BE2C (cell line): ENCODE results near the gene COL6A2.
"Not testable (repeated sequence)": the region's sequence is repeated elsewhere in the genome, so short reads cannot be mapped to it uniquely, and the experiment has no call there.

Source experiments
- DNase-seq: peaks from one replicate; pipeline ENCODE4 v3.0.0-alpha.2; 2020
- H3K27me3 ChIP-seq: fragments of 250-450 bp; sonication (Bioruptor Pico); 2 replicates; pipeline ENCODE4 v1.5.1; 2020; ENCODE audit warnings: mild to moderate bottlenecking
- H3K36me3 ChIP-seq: fragments of 250-450 bp; sonication (Bioruptor Pico); 2 replicates; pipeline ENCODE4 v1.5.1; 2020; ENCODE audit warnings: mild to moderate bottlenecking
- H3K4me1 ChIP-seq: fragments of 250-450 bp; sonication (Bioruptor Pico); 2 replicates; pipeline ENCODE4 v1.5.1; 2020
- H3K4me3 ChIP-seq: 2 replicates; pipeline ENCODE4 v1.5.1; 2011; ENCODE audit warnings: low read depth, low read length
- H3K9me3 ChIP-seq: fragments of 250-450 bp; sonication (Bioruptor Pico); 2 replicates; pipeline ENCODE4 v1.5.1; 2020
- CTCF ChIP-seq: IDR thresholded peaks from 2 replicates; pipeline ENCODE4 v1.5.1; 2012; ENCODE audit warnings: mild to moderate bottlenecking, low read depth, low read length

The COL6A2 gene

GRCh38 chr21:46171585-46171984 is 73.7 kb downstream of the COL6A2 start:
- TF ChIP-seq CTCF: no peak
- H3K4me1 ChIP-seq: no peaks in the 10 kb centered on the region

DNA sequence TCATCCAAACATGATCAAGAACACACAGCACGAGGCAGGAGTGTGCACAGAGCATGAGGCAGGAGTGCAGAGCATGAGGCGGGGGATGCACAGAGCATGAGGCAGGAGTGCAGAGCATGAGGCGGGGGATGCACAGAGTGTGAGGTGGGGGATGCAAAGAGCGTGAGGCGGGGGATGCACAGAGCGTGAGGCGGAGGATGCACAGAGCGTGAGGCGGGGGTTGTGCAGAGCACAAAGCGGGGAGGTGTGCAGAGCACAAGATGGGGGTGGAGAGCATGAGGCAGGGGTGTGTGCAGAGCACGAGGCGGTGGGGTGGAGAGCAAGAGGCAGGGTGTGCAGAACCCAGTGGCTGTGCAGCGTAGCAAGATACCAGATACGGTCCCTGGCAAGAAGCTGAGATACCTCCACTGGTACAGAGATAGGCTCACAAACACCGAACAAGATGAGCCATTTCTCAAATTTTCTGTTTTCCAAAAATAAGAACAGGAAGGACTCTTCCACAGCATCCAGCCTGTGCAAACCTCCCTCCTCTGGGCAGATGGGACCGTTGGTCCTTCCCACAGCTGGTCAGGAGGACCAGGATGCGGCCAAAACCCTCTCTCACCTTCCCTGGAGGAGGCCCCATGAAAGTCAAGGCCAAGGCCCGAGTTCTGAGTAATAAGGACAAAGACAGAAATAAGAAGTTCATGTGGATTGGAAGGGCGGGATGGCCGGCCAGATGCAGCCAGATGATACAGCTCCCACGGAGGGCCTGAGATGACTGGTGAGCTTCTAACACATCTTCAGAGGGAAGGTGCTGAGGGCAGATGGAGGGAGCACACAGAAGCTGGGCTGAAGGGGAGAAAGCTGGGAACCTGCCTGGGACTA is 74.3 kb downstream of the COL6A2 start:
- Histone ChIP-seq H3K27me3 (0 out of 2 replicates have a peak, but pooled peaks cover 3% of the 10 kb centered on the region), H3K4me1 (no peaks in the 10 kb centered on the region), H3K4me3 (no peak overlapping the region), H3K36me3 (no peaks in the 10 kb centered on the region), H3K9me3 (no peaks in the 10 kb centered on the region)
- DNase-seq: no peak
- no peak for TF ChIP-seq CTCF

More at GRCh38 chr21:46171585-46171984, 73.7 kb downstream of the COL6A2 start:
- Histone ChIP-seq H3K27me3 (0 out of 2 replicates have a peak, but pooled peaks cover 3% of the 10 kb centered on the region), H3K4me3 (no peak overlapping the region), H3K9me3 (no peaks in the 10 kb centered on the region), H3K36me3 (no peaks in the 10 kb centered on the region)
- DNase-seq: no peak

DNA sequence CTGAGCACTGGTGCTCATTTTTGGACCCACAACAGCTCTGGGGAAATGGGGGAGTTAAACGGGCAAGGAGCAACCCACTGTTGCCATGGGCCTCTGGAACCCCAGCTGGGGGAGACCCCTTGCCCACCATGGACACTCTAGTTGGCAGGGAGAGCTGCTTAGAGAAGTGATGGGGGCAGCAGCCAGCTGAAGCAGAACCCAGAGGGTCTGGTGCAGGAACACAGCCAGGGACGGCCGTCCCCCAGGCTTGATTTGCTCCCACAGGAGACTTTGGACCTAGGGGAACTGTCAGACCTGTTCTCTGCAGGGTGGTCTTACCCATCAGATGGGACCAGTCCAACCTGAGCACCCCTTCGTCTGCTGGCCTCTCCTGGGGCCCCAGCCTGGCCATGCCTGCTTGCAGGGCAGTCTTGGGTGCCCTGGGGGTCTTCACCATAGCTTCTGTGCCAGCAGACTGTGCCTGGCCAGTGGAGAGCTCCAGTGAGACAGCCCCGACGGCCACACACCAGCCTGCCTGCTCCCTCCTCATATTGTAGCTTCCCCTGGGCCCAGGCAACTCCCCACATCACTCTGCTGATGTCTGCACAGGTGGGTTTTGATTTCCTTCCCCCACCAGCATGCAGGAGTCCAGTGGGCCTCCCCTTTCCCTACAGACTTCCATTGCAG is 75.1 kb downstream of the COL6A2 start:
- Histone ChIP-seq H3K27me3 (0 out of 2 replicates have a peak, but pooled peaks cover 3% of the 10 kb centered on the region), H3K4me3 (no peak overlapping the region), H3K9me3 (no peaks in the 10 kb centered on the region), H3K4me1 (no peaks in the 10 kb centered on the region), H3K36me3 (no peaks in the 10 kb centered on the region)
- DNase-seq: no peak
- no peak for TF ChIP-seq CTCF

DNA sequence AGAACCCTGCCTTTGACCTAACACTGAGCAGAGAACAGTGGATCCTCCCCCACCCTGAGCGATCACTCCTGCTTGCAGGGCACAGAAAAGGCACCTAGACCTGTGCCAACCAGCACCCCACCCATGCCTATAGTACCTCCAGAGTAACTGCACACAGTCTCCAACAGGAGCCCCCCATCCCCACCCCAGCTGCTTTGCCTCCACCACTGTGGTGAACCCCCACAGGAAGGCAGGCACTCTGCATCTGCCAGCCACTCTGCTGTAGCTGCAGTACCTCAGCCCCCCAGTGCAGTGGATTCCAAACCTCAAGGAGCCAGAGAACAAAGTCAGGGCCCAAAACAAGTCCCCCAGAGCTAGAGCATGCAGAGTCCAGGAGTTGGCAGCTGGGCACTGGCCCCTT is 75.7 kb downstream of the COL6A2 start:
- Histone ChIP-seq H3K27me3 (0 out of 2 replicates have a peak, but pooled peaks cover 3% of the 10 kb centered on the region), H3K4me1 (no peaks in the 10 kb centered on the region), H3K4me3 (no peak overlapping the region), H3K36me3 (no peaks in the 10 kb centered on the region), H3K9me3 (no peaks in the 10 kb centered on the region)
- no peak for DNase-seq
- TF ChIP-seq CTCF: no peak

- not testable (repeated sequence) for H3K36me3 ChIP-seq, H3K4me1 ChIP-seq, H3K4me3 ChIP-seq, H3K27me3 ChIP-seq, H3K9me3 ChIP-seq, DNase-seq
These were observed 78.7 kb downstream of the COL6A2 start for GRCh38 chr21:46176443-46177129.

DNA sequence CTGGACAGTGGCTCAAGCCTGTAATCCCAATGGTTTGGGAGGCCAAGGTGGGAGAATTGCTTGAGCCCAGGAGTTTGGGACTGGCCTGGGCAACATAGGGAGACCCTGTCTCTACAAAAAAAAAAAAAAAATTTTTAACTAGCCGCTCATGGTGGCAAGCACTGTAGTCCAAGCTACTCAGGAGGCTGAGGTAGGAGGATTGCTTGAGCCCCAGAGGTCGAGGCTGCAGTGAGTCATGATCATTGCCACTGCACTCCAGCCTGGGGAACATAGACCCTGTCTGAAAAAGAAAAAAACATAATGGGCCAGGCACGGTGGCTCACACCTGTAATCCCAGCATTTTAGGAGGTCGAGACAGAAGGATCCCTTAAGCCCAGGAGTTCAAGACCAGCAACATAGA is 81.0 kb downstream of the COL6A2 start:
- DNase-seq: no peak
- H3K4me1 ChIP-seq: no peaks in the 10 kb centered on the region
- TF ChIP-seq CTCF: no peak
- no peaks in the 10 kb centered on the region for H3K9me3 ChIP-seq
- H3K27me3 ChIP-seq: 0 out of 2 replicates have a peak, but pooled peaks cover 3% of the 10 kb centered on the region
- no peak overlapping the region for H3K4me3 ChIP-seq
- no peaks in the 10 kb centered on the region for H3K36me3 ChIP-seq
